GM12875 (cell line): Measurements from ENCODE around the gene CROCC.
A peak's percentile ranks its signal among the peaks of the same experiment; 100 is the strongest.

Experiments
- H3K4me3 ChIP-seq: one replicate; pipeline ENCODE4 v1.5.1; 2011; ENCODE audit warnings: low read depth, low read length, control low read depth
- TF ChIP-seq, protein P1 (sequence below): IDR thresholded peaks from 2 replicates; pipeline ENCODE4 v1.5.1; 2011; ENCODE audit warnings: low read depth, mild to moderate bottlenecking, control low read depth, inconsistent platforms, low read length, moderate library complexity, borderline replicate concordance; ENCODE audit not compliant: insufficient read depth

The CROCC gene

DNA sequence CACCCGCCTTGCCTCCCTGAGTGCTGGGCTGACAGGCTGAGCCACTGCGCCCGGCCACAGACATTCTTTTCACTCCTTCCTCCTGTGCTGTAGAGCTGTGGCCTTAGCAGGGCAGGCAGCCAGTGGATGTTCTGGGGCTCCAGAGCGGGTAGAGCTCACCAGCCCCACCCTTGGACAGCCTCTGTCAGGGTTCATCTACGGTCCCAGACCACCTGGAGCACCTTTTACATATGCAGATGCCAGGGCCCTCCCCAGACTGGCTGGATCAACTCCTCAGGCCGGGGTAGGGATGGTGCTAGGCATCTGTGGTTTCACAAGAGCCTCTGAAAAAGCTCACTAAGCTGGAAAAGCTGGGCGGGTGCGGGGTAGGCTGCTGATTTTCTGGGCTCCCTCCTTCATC, 85.4 kb downstream of the CROCC start:
- TF ChIP-seq, protein P1, sequence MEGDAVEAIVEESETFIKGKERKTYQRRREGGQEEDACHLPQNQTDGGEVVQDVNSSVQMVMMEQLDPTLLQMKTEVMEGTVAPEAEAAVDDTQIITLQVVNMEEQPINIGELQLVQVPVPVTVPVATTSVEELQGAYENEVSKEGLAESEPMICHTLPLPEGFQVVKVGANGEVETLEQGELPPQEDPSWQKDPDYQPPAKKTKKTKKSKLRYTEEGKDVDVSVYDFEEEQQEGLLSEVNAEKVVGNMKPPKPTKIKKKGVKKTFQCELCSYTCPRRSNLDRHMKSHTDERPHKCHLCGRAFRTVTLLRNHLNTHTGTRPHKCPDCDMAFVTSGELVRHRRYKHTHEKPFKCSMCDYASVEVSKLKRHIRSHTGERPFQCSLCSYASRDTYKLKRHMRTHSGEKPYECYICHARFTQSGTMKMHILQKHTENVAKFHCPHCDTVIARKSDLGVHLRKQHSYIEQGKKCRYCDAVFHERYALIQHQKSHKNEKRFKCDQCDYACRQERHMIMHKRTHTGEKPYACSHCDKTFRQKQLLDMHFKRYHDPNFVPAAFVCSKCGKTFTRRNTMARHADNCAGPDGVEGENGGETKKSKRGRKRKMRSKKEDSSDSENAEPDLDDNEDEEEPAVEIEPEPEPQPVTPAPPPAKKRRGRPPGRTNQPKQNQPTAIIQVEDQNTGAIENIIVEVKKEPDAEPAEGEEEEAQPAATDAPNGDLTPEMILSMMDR: no peak
- no peak overlapping the region for H3K4me3 ChIP-seq

DNA sequence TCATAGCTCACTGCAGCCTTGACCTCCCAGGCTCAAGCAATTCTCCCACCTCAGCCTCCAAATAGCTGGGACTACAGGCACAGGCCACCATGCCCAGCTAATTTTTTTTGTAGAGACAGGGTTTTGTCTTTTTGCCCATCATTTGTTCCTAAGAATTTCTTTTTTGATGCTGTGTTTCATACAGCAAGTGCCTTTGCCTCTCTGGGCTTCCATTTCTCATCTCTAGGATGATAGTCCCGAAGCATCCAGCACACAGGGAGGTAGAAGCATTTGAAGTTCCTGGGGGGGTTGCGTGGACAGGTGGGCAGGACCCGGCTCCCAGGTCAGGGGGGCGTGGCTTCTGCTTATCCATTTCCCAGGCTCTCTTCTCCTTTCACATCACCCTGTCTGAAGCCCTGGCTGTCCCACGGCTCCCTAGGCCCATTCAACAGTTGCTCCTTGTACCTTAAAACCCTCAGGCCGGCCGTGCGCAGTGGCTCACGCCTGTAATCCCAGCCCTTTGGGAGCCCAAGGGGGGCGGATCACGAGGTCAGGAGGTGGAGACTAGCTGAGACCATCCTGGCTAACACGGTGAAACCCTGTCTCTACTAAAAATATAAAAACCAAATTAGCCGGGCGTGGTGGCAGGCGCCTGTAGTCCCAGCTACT, 86.6 kb downstream of the CROCC start:
- TF ChIP-seq, protein P1: no peak
- no peak overlapping the region for H3K4me3 ChIP-seq

DNA sequence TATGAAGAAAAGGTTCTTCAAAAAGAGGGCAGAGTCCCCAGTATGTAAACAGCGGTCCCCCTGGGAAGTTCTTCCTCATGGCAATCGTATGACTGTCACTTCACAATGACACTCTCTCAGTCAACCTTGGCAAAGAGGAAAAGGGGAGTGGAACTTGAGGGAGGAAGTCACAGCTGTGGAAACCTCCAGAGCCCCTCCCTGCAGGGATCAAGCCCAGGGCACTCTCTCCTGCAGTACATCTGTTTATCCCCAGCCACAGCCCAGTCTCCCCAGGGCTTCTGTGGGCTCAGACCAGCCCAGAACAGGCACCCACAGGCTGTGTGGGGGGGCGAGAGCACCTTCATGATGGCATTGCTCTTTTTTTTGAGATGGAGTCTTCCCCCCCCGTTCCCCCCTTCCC, 88.0 kb downstream of the CROCC start:
- TF ChIP-seq, protein P1: no peak
- H3K4me3 ChIP-seq: no peak overlapping the region

DNA sequence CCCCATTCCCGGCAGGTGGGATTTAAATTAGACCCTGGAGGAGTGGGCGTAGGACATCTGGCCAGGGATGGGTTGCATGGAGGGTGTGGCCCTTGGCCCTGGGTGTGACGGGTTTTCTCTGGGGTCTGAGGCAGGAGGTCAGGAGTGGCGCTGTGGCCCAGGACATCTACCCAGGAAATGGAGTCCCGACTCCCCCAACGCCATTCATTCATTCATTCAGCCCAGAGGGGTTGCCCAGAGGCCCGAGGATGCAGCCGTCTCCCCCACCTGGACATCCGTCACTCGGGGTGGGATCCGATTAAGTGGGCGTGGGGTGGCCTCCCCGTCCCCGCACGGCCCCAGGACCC, 89.3 kb downstream of the CROCC start:
- H3K4me3 ChIP-seq: peak overlapping the region; percentile 94
- TF ChIP-seq, protein P1: no peak

- TF ChIP-seq, protein P1: no peak
- H3K4me3 ChIP-seq: peak within 1 kb of the TSS; percentile 94
Observed at GRCh38 chr1:17011439-17012307, 89.9 kb downstream of the CROCC start, which contains the start of gene ATP13A2. ATP13A2 (minus strand) TSS chr1:17011928; CDS start chr1:17011738, 190 bp downstream.

DNA sequence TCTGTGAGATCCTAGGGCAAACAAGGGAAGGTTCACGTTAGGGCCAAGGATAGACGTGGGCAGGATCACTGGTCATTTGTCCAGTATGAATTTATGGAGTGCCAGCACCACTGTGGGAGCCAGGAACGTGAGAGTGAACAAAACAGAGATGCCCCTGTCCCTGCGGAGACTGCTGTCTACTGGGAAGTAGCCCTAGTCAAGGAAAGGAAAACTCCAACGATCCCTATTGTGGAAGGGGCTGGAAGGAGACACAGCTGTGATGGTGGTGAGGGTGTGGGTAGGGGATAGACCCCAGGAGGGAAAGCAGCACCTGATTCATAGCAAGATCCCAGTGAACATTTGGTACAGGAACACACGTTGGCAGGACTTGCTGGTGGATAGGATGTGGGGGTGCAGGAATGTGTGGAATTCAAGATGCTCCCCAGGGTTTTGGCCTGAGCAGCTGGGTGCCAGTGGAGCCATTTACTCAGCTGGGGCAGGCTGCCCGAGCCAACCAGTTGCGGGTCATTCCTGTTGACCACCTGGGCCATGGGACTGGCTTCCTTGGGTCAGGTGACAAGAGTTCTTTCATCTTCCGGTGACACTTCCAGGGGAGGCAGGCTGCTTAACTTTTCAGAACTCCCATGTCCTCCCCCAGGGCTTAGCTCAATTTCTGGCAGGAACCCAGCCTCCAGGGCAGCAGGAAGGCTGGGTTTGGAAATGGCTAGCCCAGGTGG, 91.2 kb downstream of the CROCC start:
- TF ChIP-seq, protein P1: no peak

More for the DNA sequence above, 91.2 kb downstream of the CROCC start:
- H3K4me3 ChIP-seq: no peak overlapping the region
